Vagina (tissue), 2 donors: ENCODE data around the gene NONO.
"Not testable (repeated sequence)": the region's sequence is repeated elsewhere in the genome, so short reads cannot be mapped to it uniquely, and the experiment has no call there.

Experiments
- CTCF ChIP-seq, 3 experiments: fragments of 450-650 bp in 2 of 3; fragments of 200-600 bp in 1 of 3; sonication (generic) in 1 of 3; IDR thresholded peaks; one replicate each; pipeline ENCODE4 v1.5.1; 2017 to 2019; ENCODE audit warnings: antibody characterized with exemption in 3 of 3, mild to moderate bottlenecking in 2 of 3, moderate library complexity in 2 of 3
- POLR2A ChIP-seq, 2 donors: fragments of 450-650 bp; IDR thresholded peaks; one replicate each; pipeline ENCODE4 v1.6.1; 2017; ENCODE audit warnings: antibody characterized with exemption in 2 of 2, mild to moderate bottlenecking in 2 of 2, moderate library complexity in 2 of 2
- POLR2AphosphoS5 ChIP-seq, 2 donors: sonication (generic); formaldehyde crosslinking; IDR thresholded peaks; one replicate each; pipeline ENCODE4 v1.9.0; 2017; ENCODE audit warnings: antibody characterized with exemption in 2 of 2, mild to moderate bottlenecking in 2 of 2, low read depth in 1 of 2; ENCODE audit not compliant: insufficient read depth in 1 of 2

- not testable (repeated sequence) for TF ChIP-seq CTCF (IDR thresholded peaks at IDR 0.05); POLR2AphosphoS5 (IDR thresholded peaks at IDR 0.05; ENCODE audit: insufficient read depth in 1 of 2, low read depth in 1 of 2); POLR2A (IDR thresholded peaks at IDR 0.05)
Observed at GRCh38 chrX:71324452-71324851, 41.0 kb downstream of the NONO start.
